Measurements from ENCODE around the gene CTU2.

The CTU2 gene

DNA sequence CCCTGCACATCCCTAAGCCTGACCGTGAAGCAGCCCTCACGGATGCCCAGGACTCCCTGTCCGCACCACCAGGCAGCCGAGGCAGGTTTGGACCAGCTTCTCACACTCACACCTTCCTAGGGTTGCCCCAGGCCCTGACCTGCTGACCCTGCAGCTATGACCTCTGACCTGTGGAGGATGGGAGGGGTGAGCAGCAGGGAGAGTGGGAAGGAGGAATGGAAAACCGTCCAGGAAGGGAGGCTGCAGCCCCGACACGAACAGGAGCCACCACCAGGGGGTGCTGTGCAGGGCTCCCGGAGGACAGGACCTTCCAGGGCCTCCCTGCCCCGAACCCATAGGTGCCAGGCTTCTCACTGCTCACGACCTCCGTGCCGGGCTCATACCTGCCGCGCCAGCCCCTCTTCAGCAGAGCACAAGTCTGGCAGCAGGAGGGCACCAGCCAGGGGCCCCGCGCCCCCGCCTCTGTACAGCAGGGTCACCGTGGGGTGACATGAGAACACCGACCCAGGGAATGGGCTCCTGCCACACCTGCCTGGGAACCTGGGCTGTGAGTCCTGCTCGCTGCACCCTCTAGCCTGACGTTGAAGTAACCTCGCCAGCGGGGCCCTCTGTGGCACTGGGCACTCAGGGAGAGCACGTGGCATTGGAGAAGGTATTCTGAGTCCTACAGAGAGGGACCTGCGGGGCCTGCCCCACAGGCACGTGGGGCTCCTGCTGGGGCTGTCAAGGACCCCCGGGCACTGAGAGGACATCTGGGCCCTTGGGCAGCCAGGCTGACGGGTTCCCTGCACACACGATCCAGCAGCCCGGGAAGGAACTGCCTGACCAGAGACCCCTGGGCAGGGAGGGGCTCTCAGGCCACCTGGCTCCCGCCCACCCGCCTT lies 37.6 kb downstream of the CTU2 start:
- peak in 1 of 2 experiments; percentile 24 for DNase-seq (ENCODE audit: low read depth in 2 of 2)

DNA sequence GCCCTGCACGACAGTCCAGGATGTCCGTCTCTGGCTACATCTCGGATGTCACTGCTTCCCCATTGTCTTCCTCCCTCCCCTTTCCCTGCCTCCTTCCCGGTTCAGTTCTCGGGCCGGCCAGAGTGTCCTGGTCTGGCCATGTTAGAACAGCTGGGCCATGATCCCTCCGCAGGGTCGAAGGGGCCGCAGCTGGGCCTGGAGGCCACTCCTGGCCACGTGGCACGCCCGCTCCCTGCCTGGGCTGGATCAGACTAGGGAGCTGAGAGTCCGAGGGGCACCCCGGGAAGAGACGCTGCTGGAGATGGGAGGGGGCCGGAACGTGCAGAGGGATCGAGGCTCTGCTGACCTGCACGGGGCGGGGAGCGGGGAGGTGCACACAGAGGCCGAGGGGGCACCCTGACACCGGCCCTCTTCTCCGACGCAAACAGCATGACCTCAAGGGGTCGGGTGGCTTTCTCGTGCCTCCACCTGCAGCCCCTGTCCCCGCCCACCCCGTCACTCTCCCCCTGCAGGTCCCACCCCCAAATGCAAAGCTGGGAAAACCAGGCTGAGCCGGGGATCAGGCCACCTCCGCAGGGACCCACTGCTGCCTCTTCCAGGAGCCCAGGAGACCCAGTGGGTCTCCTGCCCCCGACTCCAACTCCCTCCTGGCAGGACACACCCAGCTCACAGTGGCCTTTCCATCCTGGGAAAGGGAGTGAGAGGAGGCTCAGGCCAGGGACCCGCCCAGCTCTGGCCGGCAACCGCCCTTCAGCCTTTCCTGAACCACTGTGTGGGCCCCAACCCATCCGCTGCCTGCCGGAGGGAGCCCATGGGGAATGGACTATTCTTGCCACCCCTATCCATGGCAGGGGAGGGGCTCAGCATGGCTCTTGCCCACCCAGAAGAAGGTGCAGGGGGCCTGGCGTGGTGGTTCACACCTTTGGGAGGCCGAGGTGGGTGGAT lies 38.5 kb downstream of the CTU2 start:
- no peak for DNase-seq (ENCODE audit: low read depth in 2 of 2)

DNA sequence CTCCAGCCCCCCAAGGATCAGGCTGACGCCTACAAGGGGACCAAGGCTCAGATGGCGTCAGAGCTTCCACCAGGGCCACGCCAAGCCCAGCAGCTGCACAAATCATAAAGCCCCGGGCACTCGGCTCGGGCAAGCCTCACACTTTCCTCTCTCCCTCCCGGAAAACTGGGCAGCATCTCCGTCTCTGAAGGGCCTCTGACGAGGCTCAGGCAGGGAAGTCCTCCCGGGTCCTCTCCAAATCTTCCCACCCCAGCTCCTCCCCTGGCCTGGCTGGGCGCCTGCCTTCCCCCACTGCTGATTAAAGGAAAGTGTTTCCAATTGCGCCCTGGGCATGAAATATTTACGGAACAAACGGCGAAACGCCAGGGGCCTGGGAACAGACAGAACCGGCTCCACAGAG lies 40.2 kb downstream of the CTU2 start:
- no peak for DNase-seq (ENCODE audit: low read depth in 2 of 2)

DNA sequence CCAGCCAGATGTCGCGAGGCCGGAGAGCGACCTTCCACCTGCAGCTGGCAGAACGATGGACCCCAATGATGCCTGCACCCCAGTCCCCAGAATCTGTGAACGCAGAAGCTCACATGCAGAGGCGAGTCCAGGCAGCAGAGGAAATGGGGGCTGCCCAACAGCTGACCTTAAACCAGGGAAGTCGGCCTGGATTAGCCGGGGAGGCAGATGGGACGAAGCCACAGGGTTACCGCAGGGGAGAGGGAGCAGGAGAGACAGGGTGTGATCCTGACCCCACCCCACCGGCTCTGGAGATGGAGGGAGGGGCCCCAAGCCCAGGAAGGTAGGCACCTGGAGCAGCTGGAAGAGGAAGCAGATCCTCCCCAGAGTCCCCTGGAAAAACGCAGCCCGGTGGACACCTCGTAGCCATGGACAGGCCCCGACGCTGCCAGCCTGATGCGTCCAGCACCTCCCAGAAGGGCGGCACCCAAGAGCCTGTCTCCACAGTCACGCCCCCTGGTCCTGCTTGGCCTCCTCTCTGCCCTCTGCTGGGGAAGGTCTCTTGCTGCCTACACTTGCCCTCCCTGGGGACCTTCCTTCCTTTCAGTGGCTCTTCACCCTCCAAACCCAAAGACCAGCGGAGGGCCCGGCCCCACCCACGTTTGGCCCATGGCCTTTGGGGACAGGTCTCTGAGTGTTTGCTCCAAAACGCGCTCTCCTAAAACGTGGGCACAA lies 41.4 kb downstream of the CTU2 start:
- DNase-seq (ENCODE audit: low read depth in 2 of 2), result no peak

DNA sequence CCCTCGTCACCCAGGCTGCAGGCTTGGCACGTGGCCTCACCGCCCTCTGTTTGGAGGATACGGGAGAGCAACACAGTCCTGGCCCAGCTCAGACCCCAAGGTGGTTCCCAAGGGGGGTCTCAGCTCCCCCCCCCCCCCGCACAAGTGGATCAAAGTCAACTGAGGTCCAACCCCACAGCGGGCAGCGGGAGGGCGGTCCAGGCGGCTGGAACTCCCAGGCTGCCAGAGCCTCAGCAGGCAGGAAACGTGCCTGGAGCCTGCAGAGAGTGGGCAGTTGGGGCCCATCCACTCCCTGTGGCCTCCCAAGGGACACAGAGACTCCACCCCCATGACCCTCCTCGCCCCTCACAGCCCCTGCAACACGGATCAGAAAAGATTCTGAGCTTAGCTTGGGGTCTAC lies 42.1 kb downstream of the CTU2 start:
- DNase-seq (ENCODE audit: low read depth in 2 of 2), result no peak

DNA sequence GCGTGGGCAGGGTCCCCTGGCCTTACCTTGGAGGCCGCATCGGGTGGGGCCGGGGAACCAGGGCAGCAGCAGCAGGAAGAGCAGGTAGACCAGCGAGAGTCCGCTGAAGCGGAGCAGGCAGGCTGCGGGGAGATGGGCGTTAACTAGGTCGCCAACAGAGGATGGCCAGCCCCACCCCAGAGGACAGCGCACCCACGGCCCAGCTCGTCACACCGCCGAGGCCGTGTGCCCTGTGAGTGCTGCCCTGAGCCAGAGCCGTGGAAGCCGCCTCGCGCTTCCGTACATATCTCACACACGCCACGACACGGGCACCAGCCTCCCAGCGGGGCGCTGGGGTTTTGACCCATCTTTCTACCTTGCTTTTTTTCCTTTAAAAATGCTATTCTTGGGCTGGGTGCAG lies 43.1 kb downstream of the CTU2 start:
- no peak for DNase-seq (ENCODE audit: low read depth in 2 of 2)

DNA sequence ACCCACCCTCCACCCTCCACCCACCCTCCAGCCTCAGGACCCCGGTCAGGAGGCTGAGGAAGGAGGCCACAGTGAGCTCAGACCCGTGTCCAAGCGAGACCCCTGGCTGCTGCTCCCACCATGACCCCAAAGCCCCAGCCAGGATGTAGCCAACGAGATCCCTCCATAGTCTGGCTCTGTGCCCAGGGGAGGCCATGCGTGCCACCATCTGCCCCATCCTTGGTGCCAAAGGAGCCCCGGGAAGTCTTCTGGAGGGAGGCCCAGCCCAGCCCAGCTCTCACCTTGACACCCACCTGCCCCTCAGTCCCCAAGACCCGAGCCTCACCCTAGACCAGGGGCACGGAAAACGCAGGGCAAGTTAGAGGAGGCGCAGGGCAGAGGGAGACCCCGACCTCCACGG lies 44.6 kb downstream of the CTU2 start:
- no peak for DNase-seq (ENCODE audit: low read depth in 2 of 2)

DNA sequence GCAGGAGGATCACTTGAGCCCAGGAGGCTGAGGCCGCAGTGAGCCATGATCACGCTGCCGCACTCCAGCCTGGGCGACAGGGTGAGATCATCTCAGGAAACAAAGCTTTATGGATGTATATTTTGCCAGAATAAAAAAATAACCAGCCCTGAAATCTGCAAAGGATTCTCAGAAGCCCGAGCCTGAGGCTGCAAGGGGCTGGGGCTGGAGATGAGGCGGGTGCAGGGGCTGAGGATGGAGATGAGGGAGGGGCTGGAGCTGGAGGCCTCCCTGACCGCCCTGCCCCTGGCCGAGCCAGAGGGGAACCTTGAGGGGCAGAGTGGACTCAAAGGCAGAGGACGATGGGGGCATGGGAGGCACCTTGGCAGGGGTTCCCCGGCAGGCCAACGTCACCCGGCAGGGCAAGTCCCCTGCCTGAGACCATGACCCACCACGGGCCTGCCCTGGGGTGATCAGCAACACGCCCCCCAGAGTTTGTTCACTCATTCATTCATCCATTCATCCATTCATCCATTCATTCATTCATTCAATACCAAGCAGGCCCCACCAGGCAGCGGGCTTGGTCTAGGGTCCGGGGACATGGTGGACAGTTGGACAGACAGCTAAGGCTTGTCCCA lies 46.2 kb downstream of the CTU2 start:
- DNase-seq (ENCODE audit: low read depth in 2 of 2), result no peak

DNA sequence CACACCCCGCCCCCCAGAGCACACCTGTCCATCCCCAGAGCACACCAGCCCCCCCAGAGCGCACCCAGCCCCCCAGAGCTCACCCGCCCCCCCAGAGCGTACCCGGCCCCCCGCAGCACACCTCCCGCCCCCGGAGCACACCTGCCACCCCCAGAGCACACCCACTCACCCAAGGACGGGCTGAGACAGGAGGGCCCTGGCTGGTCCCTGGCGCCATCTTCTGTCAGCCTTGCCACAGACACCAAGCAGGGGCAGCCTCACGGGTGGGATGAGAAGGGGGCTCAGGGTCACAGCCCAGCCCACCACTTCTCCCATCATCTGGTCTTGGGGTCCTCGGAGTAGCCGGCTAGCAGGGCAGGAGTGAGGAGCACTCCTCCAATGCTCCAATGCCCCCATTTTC lies 46.9 kb downstream of the CTU2 start:
- DNase-seq (ENCODE audit: low read depth in 2 of 2), result no peak

DNA sequence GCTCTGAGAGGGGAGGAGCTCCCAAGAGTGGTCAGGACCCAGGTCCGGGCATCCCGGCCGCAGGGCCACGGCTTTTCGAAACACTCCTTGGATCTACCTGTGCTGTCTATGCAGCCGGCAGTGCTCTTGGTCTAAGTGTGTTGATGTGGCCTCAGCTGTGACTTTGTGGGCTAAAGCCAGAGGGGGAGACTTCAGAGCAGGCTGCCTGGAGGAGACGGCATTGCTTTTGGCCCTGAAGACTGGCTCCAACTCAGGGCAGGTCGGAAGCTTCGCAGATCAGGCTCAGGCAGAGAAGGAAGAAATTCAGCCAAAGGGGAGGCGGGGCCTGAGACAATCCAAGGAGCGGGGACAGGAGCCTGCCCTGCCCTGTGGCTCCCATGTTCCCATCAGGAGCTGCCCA lies 47.3 kb downstream of the CTU2 start:
- DNase-seq (ENCODE audit: low read depth in 2 of 2), result no peak

DNA sequence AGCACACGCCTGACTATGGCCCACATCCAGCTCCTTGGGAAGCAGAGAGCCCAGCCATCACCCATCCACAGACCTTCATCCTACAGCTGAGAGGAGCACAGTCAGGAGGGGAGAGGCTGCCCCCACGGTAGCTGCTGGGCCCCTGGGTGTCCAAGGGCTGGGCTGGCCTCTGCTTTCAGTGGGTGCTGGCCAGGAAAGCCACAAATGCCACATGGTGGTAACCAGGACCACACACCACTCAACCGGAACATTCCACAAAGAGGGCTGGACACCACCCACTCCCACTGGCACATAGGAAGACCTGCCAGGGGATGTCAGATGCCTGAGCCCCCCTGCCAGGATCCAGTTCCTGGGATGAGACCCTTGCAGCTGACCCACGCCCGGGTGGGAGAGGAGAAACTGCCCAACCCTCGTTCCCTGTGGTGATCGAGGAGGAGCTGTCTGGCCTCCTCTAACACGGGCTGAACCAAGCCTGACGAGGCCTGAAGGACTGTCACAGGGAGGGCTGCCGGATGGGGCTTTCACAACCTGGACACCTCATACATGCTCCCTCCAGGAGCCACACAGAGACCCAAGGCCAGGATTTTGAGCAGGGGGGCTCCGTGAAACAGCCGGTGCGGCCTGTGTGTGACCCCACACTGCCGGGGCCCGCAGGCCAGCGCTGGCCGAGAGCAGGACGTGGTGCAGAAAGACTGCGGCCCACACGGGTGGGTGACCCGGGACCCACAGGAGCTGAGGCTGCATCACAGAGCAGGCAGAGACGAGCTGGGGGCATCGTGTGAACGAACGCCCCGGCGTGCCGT lies 48.0 kb downstream of the CTU2 start:
- DNase-seq (ENCODE audit: low read depth in 2 of 2), result no peak

DNA sequence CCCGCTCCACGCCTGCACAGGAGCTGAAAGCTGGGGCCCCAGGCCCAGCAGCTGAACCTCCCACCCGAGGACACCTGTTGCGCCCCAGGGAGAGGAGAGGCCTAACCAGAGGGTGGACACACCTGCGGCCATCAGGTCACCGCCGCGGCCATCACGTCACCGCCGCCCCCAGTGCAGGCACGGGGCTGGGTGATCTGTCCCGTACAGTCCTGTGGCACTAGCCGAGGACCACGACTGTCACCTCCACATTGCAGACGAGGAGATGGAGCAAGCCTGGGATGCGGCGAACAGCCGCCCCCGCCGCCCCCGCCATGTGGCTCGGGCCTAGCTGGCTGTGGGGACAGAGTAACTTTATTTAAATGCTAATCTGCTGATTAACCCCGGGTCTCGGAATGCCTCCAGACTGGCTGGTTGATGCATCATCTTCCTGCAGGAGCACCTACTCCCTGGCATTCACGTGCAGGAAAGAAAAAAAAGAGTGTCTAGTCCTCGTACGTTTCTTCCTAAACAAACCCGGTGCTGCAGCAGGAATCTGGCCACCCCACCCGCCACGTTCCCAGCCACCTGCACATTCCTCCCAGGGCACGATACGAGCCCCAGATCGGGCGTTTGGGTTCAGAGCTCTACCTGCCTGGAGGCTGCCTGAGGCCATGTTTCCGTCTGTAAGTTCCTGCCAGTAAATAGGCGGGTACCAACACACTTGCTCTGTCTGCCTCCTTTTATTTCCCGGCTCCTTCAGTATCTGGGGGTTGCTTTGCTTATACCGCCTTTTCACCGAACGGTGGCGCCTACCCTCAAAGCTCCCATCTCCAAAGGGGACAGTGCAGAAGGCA lies 48.8 kb downstream of the CTU2 start:
- DNase-seq (ENCODE audit: low read depth in 2 of 2), result no peak

DNA sequence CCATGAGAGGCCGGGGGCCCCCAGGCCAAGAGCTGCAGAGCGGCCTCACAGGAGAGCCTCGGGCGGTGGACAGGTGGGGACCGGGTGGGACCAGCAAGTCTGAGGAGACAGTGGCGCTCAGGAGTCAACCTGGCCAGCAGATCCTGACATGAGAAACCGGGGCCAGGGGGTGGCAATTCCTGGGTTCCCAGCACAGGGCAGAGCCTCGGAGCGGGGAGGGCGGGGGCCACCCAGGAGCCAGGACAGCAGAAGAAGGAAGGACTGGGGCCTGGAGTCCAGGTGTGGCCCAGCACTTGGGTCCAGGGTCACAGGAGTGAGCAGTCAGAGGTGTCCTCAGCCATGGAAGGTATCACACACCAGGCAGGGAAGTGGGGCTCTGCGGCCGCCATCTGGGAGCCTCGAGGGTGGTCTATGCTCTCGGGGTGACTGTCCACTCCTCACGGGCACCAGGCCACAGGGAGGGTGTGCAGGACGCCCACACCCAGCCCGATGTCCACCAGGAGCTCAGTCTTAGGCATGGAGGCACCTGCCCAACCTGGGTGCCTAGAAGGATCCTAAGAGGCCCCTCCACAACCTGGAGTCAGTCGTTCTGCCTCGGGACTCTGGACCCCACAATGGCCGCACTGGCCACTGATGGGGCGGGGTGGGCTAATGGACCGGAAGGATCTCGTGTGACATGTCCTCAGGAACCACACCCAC lies 49.6 kb downstream of the CTU2 start:
- DNase-seq (ENCODE audit: low read depth in 2 of 2), result no peak

DNA sequence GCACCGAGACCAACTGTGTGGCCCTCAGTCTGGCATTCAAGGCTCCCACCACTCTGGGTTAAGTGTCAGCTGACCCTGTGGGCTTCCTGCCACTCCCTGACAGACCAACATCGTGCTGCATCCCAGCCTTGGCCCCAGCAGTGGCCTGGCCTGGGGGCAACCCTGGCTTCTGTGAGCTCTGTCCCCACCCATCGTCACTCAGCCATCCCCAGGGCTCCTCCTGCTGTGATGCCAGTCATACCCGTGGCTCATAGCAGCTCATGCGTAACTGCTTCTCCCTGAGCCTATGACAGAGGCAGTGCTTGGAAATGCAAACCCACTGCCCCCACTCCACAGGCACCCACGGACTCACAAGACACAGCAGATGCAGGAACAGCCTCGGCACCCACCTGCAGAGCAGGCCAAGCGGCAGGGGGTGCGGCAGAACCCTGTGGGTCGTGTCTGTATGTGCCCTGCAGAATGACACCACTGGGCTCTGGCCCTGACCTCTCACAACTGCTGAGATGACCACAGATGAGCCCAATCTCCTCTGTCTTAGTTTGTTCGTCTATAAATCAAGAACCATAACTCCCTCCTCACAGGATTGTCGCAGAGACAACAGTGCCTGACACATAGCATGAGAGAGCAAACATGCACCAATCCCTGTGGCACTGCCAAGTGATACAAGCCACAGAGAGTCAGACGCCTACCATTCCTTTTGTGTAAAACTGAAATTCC lies 52.1 kb downstream of the CTU2 start:
- DNase-seq (ENCODE audit: low read depth in 2 of 2), result no peak

DNA sequence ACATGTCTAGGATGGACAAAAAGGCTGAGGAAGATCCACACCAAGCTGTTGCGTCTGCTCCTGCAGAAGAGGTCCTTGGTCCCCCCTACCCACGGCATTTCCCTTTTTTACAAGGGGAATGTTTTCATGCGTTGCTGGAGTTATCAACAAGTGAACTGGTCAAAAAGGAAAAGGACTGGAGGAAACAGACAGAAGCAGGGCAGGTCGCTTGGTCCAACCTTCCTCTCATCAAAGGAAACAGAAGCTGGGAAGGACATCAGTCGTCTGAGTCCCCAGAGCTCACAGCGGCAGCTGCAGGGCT lies 52.6 kb downstream of the CTU2 start:
- DNase-seq (ENCODE audit: low read depth in 2 of 2), result no peak

DNA sequence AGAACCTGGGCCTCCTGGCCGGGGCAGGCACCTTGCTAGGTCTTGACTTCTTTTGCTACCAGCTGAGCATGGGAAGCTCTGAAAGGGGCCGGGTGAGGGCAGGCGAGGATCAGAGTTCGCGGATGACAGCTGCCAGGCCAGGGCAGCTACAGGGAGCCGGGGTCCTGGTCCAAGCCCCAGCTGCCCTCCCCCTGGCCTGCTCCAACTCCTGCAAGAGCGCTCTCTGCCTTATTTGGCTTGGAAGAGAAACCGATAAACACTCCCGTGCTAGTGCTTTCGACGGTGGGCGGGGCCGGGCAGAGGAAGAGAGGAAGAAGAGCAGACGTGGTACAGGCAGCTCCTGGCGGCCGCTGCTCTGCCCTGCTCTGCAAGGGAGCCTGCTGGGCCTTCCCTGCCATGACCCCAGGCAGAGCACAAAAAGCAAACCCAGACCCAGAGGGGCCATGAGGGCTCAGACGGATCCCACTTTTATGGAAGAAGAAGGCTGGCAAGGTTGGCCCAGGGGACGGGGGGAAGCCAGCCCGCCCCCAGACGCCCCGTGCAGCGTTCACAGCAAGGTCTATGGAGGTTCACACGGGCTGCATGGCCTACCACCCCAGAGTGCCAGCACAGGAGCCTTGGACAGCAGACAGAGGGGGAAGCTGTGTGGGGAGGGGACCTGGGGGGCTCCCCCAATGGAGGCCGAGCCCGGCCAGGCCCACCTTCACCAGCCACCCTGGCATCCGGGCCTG lies 53.1 kb downstream of the CTU2 start:
- no peak for DNase-seq (ENCODE audit: low read depth in 2 of 2)

DNA sequence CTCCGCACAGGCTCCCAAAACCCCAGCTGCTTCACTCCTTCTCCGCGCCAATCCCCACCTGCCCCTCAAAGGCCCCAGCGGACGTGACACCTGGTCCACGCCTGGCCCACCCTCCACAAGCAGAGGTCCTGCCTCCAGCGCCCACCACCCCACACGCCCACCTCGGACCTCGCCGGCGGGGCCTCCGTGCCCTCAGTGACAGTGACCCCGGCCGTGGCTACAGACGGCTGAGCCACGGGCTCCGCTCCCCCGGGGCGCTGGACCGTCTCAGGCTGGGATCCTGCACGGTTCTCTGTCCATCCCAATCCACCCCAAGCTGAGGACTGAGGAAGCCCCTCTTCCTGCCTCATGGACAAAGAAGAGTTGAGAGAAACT lies 53.7 kb downstream of the CTU2 start:
- no peak for DNase-seq (ENCODE audit: low read depth in 2 of 2)

DNA sequence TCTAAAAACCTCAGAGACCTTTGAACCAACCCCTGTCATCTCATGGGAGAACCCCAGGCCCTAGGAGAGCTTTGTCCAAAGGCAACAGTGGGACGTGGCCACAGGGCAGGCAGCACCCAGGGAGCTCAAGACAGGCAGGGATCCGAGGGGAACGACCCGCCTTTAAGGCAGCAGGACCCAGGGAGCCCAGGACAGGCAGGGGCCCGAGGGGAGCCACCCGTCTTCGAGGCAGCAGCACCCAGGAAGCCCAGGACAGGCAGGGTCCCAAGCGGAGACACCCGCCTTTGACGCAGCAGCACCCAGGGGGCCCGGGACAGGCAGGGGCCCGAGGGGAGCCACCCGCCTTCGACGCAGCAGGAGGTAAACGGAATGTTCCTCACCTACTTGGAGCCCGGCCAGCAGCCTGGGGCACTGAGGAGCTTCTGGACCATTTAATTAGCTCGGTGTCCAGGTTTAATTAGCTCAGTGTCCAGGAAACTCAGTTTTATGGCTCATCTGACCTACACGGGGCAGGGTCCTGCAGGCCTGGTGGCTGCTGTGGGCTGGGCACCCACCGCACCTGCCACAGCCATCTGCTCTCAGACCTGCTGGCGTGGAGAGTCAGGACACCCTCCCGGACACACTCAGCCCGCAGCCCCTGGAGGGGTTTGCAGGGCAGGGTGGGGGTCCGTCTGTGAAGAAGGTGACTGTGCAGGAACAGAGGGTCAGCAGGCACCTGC lies 54.3 kb downstream of the CTU2 start:
- DNase-seq (ENCODE audit: low read depth in 2 of 2), result no peak

Data from fibroblast of skin of left quadriceps (primary cell).